ENCODE measurements around the gene PRG3.

The PRG3 gene

GRCh38 chr11:57391539-57391938 is 10.6 kb upstream of the PRG3 start:
- ATAC-seq (ENCODE audit: low read depth) (no peak), DNase-seq (ENCODE audit: low spot score) (no peak)
- H3K27ac ChIP-seq (ENCODE audit: poor library complexity, severe bottlenecking): no peak overlapping the region
- H3K9me3 ChIP-seq (ENCODE audit: severe bottlenecking): no peaks in the 10 kb centered on the region
- H3K27me3 ChIP-seq (ENCODE audit: insufficient read depth, poor library complexity, severe bottlenecking): no peaks in the 10 kb centered on the region
- no peaks in the 10 kb centered on the region for H3K36me3 ChIP-seq (ENCODE audit: low read depth)
- no peaks in the 10 kb centered on the region for H3K4me1 ChIP-seq (ENCODE audit: insufficient read depth, poor library complexity, severe bottlenecking)
- no peak overlapping the region for H3K4me3 ChIP-seq (ENCODE audit: severe bottlenecking)
- no peak for TF ChIP-seq CTCF (IDR thresholded peaks at IDR 0.05; ENCODE audit: poor library complexity, severe bottlenecking)

- H3K27ac ChIP-seq (ENCODE audit: poor library complexity, severe bottlenecking): no peak overlapping the region
- H3K4me3 ChIP-seq (ENCODE audit: severe bottlenecking): no peak overlapping the region
- no peaks in the 10 kb centered on the region for H3K4me1 ChIP-seq (ENCODE audit: insufficient read depth, poor library complexity, severe bottlenecking)
- TF ChIP-seq CTCF (IDR thresholded peaks at IDR 0.05; ENCODE audit: poor library complexity, severe bottlenecking): no peak
- H3K27me3 ChIP-seq (ENCODE audit: insufficient read depth, poor library complexity, severe bottlenecking): no peaks in the 10 kb centered on the region
- no peaks in the 10 kb centered on the region for H3K9me3 ChIP-seq (ENCODE audit: severe bottlenecking)
- ATAC-seq (ENCODE audit: low read depth) (no peak), DNase-seq (ENCODE audit: low spot score) (no peak)
- no peaks in the 10 kb centered on the region for H3K36me3 ChIP-seq (ENCODE audit: low read depth)
Measured at GRCh38 chr11:57391111-57391510, 10.2 kb upstream of the PRG3 start.

- Histone ChIP-seq H3K27me3 (ENCODE audit: insufficient read depth, poor library complexity, severe bottlenecking) (no peaks in the 10 kb centered on the region), H3K36me3 (ENCODE audit: low read depth) (no peaks in the 10 kb centered on the region), H3K4me3 (ENCODE audit: severe bottlenecking) (no peak within 1 kb of the TSS), H3K9me3 (ENCODE audit: severe bottlenecking) (no peaks in the 10 kb centered on the region), H3K27ac (ENCODE audit: poor library complexity, severe bottlenecking) (no peak within 1 kb of the TSS), H3K4me1 (ENCODE audit: insufficient read depth, poor library complexity, severe bottlenecking) (no peaks in the 10 kb centered on the region)
- no peak for TF ChIP-seq CTCF (IDR thresholded peaks at IDR 0.05; ENCODE audit: poor library complexity, severe bottlenecking)
- no peak for DNase-seq (ENCODE audit: low spot score)
- no peak for ATAC-seq (ENCODE audit: low read depth)
Measured at GRCh38 chr11:57390535-57390934, 9.6 kb upstream of the PRG3 start, which contains the start of gene PRG2. Gene PRG2, minus strand, starts transcription at chr11:57390650. Its CDS starts 706 bp downstream, at chr11:57389944.

- ATAC-seq (ENCODE audit: low read depth) (no peak), DNase-seq (ENCODE audit: low spot score) (no peak)
- Histone ChIP-seq H3K4me3 (ENCODE audit: severe bottlenecking) (no peak overlapping the region), H3K27me3 (ENCODE audit: insufficient read depth, poor library complexity, severe bottlenecking) (no peaks in the 10 kb centered on the region), H3K9me3 (ENCODE audit: severe bottlenecking) (no peaks in the 10 kb centered on the region), H3K36me3 (ENCODE audit: low read depth) (no peaks in the 10 kb centered on the region), H3K27ac (ENCODE audit: poor library complexity, severe bottlenecking) (no peak overlapping the region), H3K4me1 (ENCODE audit: insufficient read depth, poor library complexity, severe bottlenecking) (no peaks in the 10 kb centered on the region)
- no peak for TF ChIP-seq CTCF (IDR thresholded peaks at IDR 0.05; ENCODE audit: poor library complexity, severe bottlenecking)
Measured at GRCh38 chr11:57387289-57388030, 6.5 kb upstream of the PRG3 start.

Data from RWPE2 (cell line).